H1 (cell line): Measurements from ENCODE around the gene LRP1. TPM values are rescaled to one million over a fixed set of nuclear protein-coding genes. Genes with fewer than 3 reads are reported as not detected.

Source experiments
- CTCF ChIA-PET: fragments of 300-600 bp; sonication (Branson Sonifier 250); formaldehyde crosslinking; loops from one replicate; lab custom pipeline; 2021; ENCODE audit not compliant: partially characterized antibody; lab: Charles Lee
- POLR2A ChIA-PET: fragments of 300-600 bp; sonication (Branson Sonifier 250); formaldehyde crosslinking; loops from one replicate; lab custom pipeline; 2021; ENCODE audit warnings: inconsistent platforms; ENCODE audit not compliant: partially characterized antibody; lab: Charles Lee
- DNase-seq, 2 experiments: peaks; one replicate each; pipeline versions ENCODE4 v3.0.0 to v3.0.0-alpha.2; 2010 to 2022; ENCODE audit warnings: low spot score in 2 of 2, low read depth in 1 of 2, mixed read lengths in 1 of 2
- FAIRE-seq: peaks from 2 replicates; lab custom pipeline; 2011; peaks lifted over from hg19 to GRCh38; lab: Jason Lieb, UNC
- H2AFZ ChIP-seq: 2 replicates; pipeline ENCODE4 v1.8.1; 2012; ENCODE audit warnings: low read length, inconsistent platforms
- H2AK5ac ChIP-seq: 2 replicates; pipeline ENCODE4 v1.6.1; 2013; ENCODE audit warnings: low read depth, low read length
- H2BK120ac ChIP-seq: replicated peaks from 2 replicates; pipeline ENCODE3; 2013; ENCODE audit warnings: low read depth, low read length, inconsistent platforms
- H2BK12ac ChIP-seq: 2 replicates; pipeline ENCODE4 v1.6.1; 2013; ENCODE audit warnings: low read depth, low read length
- H2BK15ac ChIP-seq: 2 replicates; pipeline ENCODE4 v1.6.1; 2013; ENCODE audit warnings: low read length
- H2BK20ac ChIP-seq: 2 replicates; pipeline ENCODE4 v1.6.1; 2013; ENCODE audit warnings: low read length
- H2BK5ac ChIP-seq: 2 replicates; pipeline ENCODE4 v1.6.1; 2013; ENCODE audit warnings: low read depth, low read length
- H3K14ac ChIP-seq: 2 replicates; pipeline ENCODE4 v1.6.1; 2013; ENCODE audit warnings: inconsistent platforms; ENCODE audit not compliant: insufficient read length
- H3K18ac ChIP-seq: 2 replicates; pipeline ENCODE4 v1.6.1; 2013; ENCODE audit warnings: low read length; ENCODE audit errors: extremely low read depth
- H3K23ac ChIP-seq: 2 replicates; pipeline ENCODE4 v1.6.1; 2013; ENCODE audit warnings: inconsistent platforms; ENCODE audit not compliant: insufficient read length
- H3K23me2 ChIP-seq: 2 replicates; pipeline ENCODE4 v1.6.1; 2013; ENCODE audit warnings: low read depth, low read length
- H3K27ac ChIP-seq: 2 replicates; pipeline ENCODE4 v1.6.1; 2011; ENCODE audit warnings: low read depth, low read length, inconsistent platforms
- H3K27me3 ChIP-seq, 4 experiments: replicated peaks in 1 of 4; 1 replicate in 1 of 4; 2 replicates in 3 of 4; pipeline versions ENCODE4 v1.6.1 to v1.8.1; 2011 to 2013; ENCODE audit warnings: low read length in 3 of 4, mild to moderate bottlenecking in 3 of 4, inconsistent platforms in 2 of 4, mixed read lengths in 2 of 4, moderate library complexity in 1 of 4; ENCODE audit not compliant: control insufficient read depth in 3 of 4, insufficient read depth in 3 of 4; ENCODE audit errors: extremely low read depth in 1 of 4
- H3K36me3 ChIP-seq, 4 experiments: 2 replicates each; pipeline versions ENCODE4 v1.6.1 to v1.8.1; 2011 to 2013; ENCODE audit warnings: mild to moderate bottlenecking in 4 of 4, low read length in 3 of 4, moderate library complexity in 2 of 4, control low read depth in 1 of 4, inconsistent platforms in 1 of 4; ENCODE audit not compliant: insufficient read depth in 4 of 4, control insufficient read depth in 2 of 4
- H3K4ac ChIP-seq: replicated peaks from 2 replicates; pipeline ENCODE3; 2013; ENCODE audit warnings: low read length, low read depth, mixed read lengths, inconsistent platforms; ENCODE audit not compliant: insufficient read length
- H3K4me1 ChIP-seq, 4 experiments: replicated peaks in 1 of 4; 1 replicate in 1 of 4; 2 replicates in 3 of 4; pipeline versions ENCODE4 v1.6.1 to v1.8.1; 2011 to 2013; ENCODE audit warnings: low read length in 3 of 4, inconsistent platforms in 2 of 4, mixed read lengths in 1 of 4; ENCODE audit not compliant: insufficient read depth in 4 of 4, control insufficient read depth in 3 of 4
- H3K4me2 ChIP-seq, 2 experiments: 2 replicates each; pipeline versions ENCODE4 v1.6.1 to v1.8.1; 2011 to 2013; ENCODE audit warnings: low read depth in 2 of 2, low read length in 2 of 2, control low read depth in 1 of 2, inconsistent platforms in 1 of 2, mild to moderate bottlenecking in 1 of 2; ENCODE audit not compliant: insufficient read depth in 1 of 2
- H3K4me3 ChIP-seq, 4 experiments: fragments of 200-600, 300-600 bp in 1 of 4; sonication (generic), shearing (Covaris generic), sonication (Bioruptor Twin) in 1 of 4; 2 replicates each; pipeline versions ENCODE4 v1.5.1 to v1.8.1; 2011 to 2016; ENCODE audit warnings: low read length in 4 of 4, low read depth in 3 of 4, control low read depth in 2 of 4, inconsistent platforms in 2 of 4, mild to moderate bottlenecking in 2 of 4, mixed read lengths in 1 of 4, moderate library complexity in 1 of 4; ENCODE audit not compliant: insufficient read depth in 2 of 4; ENCODE audit errors: extremely low read depth in 1 of 4
- H3K56ac ChIP-seq: replicated peaks from 2 replicates; pipeline ENCODE3; 2013; ENCODE audit warnings: low read depth, mild to moderate bottlenecking, mixed read lengths, low read length, inconsistent platforms; ENCODE audit not compliant: insufficient read length
- H3K79me1 ChIP-seq: 2 replicates; pipeline ENCODE4 v1.6.1; 2013; ENCODE audit warnings: low read depth, low read length, control low read depth
- H3K79me2 ChIP-seq, 2 experiments: 2 replicates each; pipeline versions ENCODE4 v1.6.1 to v1.8.1; 2012 to 2013; ENCODE audit warnings: low read length in 2 of 2, mild to moderate bottlenecking in 2 of 2, inconsistent platforms in 1 of 2; ENCODE audit not compliant: insufficient read depth in 2 of 2, control insufficient read depth in 1 of 2
- H3K9ac ChIP-seq, 4 experiments: replicated peaks in 1 of 4; 1 replicate in 1 of 4; 2 replicates in 3 of 4; pipeline versions ENCODE4 v1.6.1 to v1.8.1; 2011 to 2013; ENCODE audit warnings: low read depth in 3 of 4, low read length in 3 of 4, control low read depth in 2 of 4, mild to moderate bottlenecking in 2 of 4, moderate library complexity in 2 of 4, inconsistent platforms in 1 of 4; ENCODE audit errors: extremely low read depth in 1 of 4
- H3K9me3 ChIP-seq, 2 experiments: 2 replicates each; pipeline versions ENCODE4 v1.6.1 to v1.8.1; 2012 to 2013; ENCODE audit warnings: mild to moderate bottlenecking in 2 of 2, moderate library complexity in 2 of 2, control low read depth in 1 of 2, inconsistent platforms in 1 of 2, low read depth in 1 of 2, low read length in 1 of 2, mixed read lengths in 1 of 2; ENCODE audit not compliant: insufficient read depth in 2 of 2
- H4K20me1 ChIP-seq, 2 experiments: replicated peaks in 1 of 2; 2 replicates each; pipeline versions ENCODE3 to v1.8.1; 2011 to 2013; ENCODE audit warnings: inconsistent platforms in 2 of 2, low read length in 2 of 2, mild to moderate bottlenecking in 1 of 2; ENCODE audit not compliant: insufficient read depth in 2 of 2, control insufficient read depth in 1 of 2
- H4K5ac ChIP-seq: 2 replicates; pipeline ENCODE4 v1.6.1; 2013; ENCODE audit warnings: low read length, low read depth, mixed read lengths, inconsistent platforms; ENCODE audit not compliant: insufficient read length
- H4K8ac ChIP-seq: 2 replicates; pipeline ENCODE4 v1.8.0; 2013; ENCODE audit warnings: mild to moderate bottlenecking, moderate library complexity, low read length, inconsistent platforms; ENCODE audit not compliant: insufficient read depth; ENCODE audit errors: extremely low read depth
- H4K91ac ChIP-seq: replicated peaks from 2 replicates; pipeline ENCODE3; 2013; ENCODE audit warnings: low read length, mixed read lengths, inconsistent platforms; ENCODE audit not compliant: insufficient read length
- ASH2L ChIP-seq: fragments of 200-600, 300-600 bp; sonication (generic); IDR thresholded peaks from one replicate; pipeline ENCODE4 v1.7.1; 2017; ENCODE audit warnings: low read length
- CTBP2 ChIP-seq: IDR thresholded peaks from 2 replicates; pipeline ENCODE4 v1.7.0; 2011; ENCODE audit warnings: borderline replicate concordance, mild to moderate bottlenecking, moderate library complexity, mixed read lengths, low read length; ENCODE audit not compliant: insufficient read depth, insufficient read length
- E2F6 ChIP-seq: IDR thresholded peaks from 2 replicates; pipeline ENCODE4 v1.6.1; 2012; ENCODE audit warnings: inconsistent platforms
- GABPA ChIP-seq: IDR thresholded peaks from 2 replicates; pipeline ENCODE4 v1.6.1; 2011; ENCODE audit warnings: mild to moderate bottlenecking, low read length, moderate library complexity, borderline replicate concordance; ENCODE audit not compliant: insufficient read depth
- KDM1A ChIP-seq: fragments of 200-600, 300-600 bp; sonication (generic); IDR thresholded peaks from 2 replicates; pipeline ENCODE4 v1.7.1; 2016; ENCODE audit warnings: mild to moderate bottlenecking, low read length, borderline replicate concordance
- RFX5 ChIP-seq: IDR thresholded peaks from 2 replicates; pipeline ENCODE4 v1.6.1; 2011; ENCODE audit warnings: low read depth, low read length, improper control_type of control experiment, borderline replicate concordance
- SP4 ChIP-seq: IDR thresholded peaks from 2 replicates; pipeline ENCODE4 v1.6.1; 2012; ENCODE audit warnings: low read length, inconsistent platforms
- TBP ChIP-seq: IDR thresholded peaks from 2 replicates; pipeline ENCODE4 v1.6.1; 2011; ENCODE audit warnings: low read depth, low read length, improper control_type of control experiment
- TCF12 ChIP-seq: IDR thresholded peaks from 2 replicates; pipeline ENCODE4 v1.6.1; 2011; ENCODE audit warnings: low read depth, mild to moderate bottlenecking, low read length
- WGBS, 2 experiments: shearing (Covaris generic) in 1 of 2; methylation state at CpG; one replicate each; pipeline versions ENCODE4 v1.1.6 to v1.1.7; 2013 to 2015; ENCODE audit warnings: low lambda C conversion rate in 2 of 2, mixed read lengths in 2 of 2, inconsistent platforms in 1 of 2, low coverage in 1 of 2, missing lambda C conversion rate in 1 of 2; ENCODE audit not compliant: insufficient replicate concordance in 2 of 2, insufficient coverage in 1 of 2, insufficient read length in 1 of 2; ENCODE audit errors: extremely low coverage in 1 of 2, missing lambda C conversion rate in 1 of 2; 5-methylcytosine and 5-hydroxymethylcytosine counted together
- polyA plus RNA-seq, 7 experiments: library from polyadenylated mRNA; depleted of rRNA in 3 of 7; stranded (reverse) in 5 of 7; unstranded in 2 of 7; fragments of >200 nt in 5 of 7; fragments of 200-250 nt in 2 of 7; gene quantifications; 1 replicate in 5 of 7; 2 replicates in 1 of 7; 4 replicates in 1 of 7; pipeline versions ENCODE4 v1.2.1 to v1.2.3, GENCODE V29; 2011 to 2013; ENCODE audit warnings: missing spikeins in 2 of 7, mixed read lengths in 2 of 7
- total RNA-seq: library from RNA; stranded (reverse); fragmentation: NEBNext Ultra II Directional; extraction: Animal tissue kit (Norgen Biotek cat#: 25700); gene quantifications from 2 replicates; pipeline ENCODE4 v1.2.1, GENCODE V29; 2021

LRP1 gene
- total and polyA plus RNA-seq, 2 of the 8 experiments (the other 6 are each of a cell fraction or from before 2014, with no cell fraction given) = 35.3 to 92.5 TPM

GRCh38 chr12:57078519-57079404 lies 49.5 kb upstream of the LRP1 start, which contains the start of gene NEMP1:
Gene NEMP1, minus strand, starts transcription at chr12:57078791. Its CDS starts 46 bp downstream, at chr12:57078745.
- no peaks in the 10 kb centered on the region for H3K9me3 ChIP-seq
- no peak within 1 kb of the TSS for H3K4ac ChIP-seq
- H4K5ac ChIP-seq = peak within 1 kb of the TSS; percentile 57
- peaks cover 0 to 3% (median 0%) of the 10 kb centered on the region in 4 experiments; a peak in 1 of 7 replicates for H3K4me1 ChIP-seq
- no peaks in the 10 kb centered on the region for H3K79me1 ChIP-seq
- peak within 1 kb of the TSS; percentile 35 for H4K91ac ChIP-seq
- peaks cover 0 to 8% (median 0%) of the 10 kb centered on the region in 4 experiments; a peak in 1 of 8 replicates for H3K36me3 ChIP-seq
- peaks cover 3% of the 10 kb centered on the region; the same call in 1 of the 2 replicates for H3K23me2 ChIP-seq
- H3K27ac ChIP-seq = peak within 1 kb of the TSS; percentile 43; the same call in 1 of the 2 replicates
- peak within 1 kb of the TSS; percentile 97; the same call in 1 of the 2 replicates for H2BK15ac ChIP-seq
- peak within 1 kb of the TSS; percentile 26 for H2AK5ac ChIP-seq
- peak; percentile 85 to 98 for DNase-seq
- H2BK120ac ChIP-seq = no peak within 1 kb of the TSS
- peak within 1 kb of the TSS; percentile 92 for H3K18ac ChIP-seq
- H3K14ac ChIP-seq = no peak within 1 kb of the TSS
- peak within 1 kb of the TSS; percentile 91 for H2AFZ ChIP-seq
- FAIRE-seq = peak; percentile 98
- ChIA-PET POLR2A (interaction anchor here (0.5 to 10.9 kb wide), 18 partner anchors 9 to 607 kb away, joined by 3 to 127 read pairs (median 4); partner anchors contain the start of genes LRP1, NAB2, NACA and SHMT2), CTCF (interaction anchor here (1.0 to 10.3 kb wide), 12 partner anchors 9 to 165 kb away, joined by 3 to 71 read pairs (median 5); partner anchors contain the start of genes NAB2 and STAT6)
- H3K27me3 ChIP-seq = no peaks in the 10 kb centered on the region
- peak within 1 kb of the TSS; percentile 39 to 88 (median 84) for H3K9ac ChIP-seq
- no peak within 1 kb of the TSS for H3K23ac ChIP-seq
- peak within 1 kb of the TSS; percentile 96 for H4K8ac ChIP-seq
- 0 out of 2 replicates have a peak within 1 kb of the TSS, but pooled peaks have one; percentile 33 for H2BK12ac ChIP-seq
- H2BK5ac ChIP-seq = no peak within 1 kb of the TSS
- H3K4me2 ChIP-seq = peak within 1 kb of the TSS; percentile 81 to 89
- H3K79me2 ChIP-seq = peaks cover 0 to 20% of the 10 kb centered on the region in 2 experiments; a peak in 2 of 4 replicates
- peak within 1 kb of the TSS; percentile 79 to 95 (median 87) for H3K4me3 ChIP-seq
- H2BK20ac ChIP-seq = no peak within 1 kb of the TSS
- 2% methylated on average over 39 of the region's 39 CpGs; no CpG with 5 or more reads in 1 of the 2 experiments for WGBS, 2 experiments
- no peaks in the 10 kb centered on the region for H4K20me1 ChIP-seq
- H3K56ac ChIP-seq = no peak within 1 kb of the TSS
- TF ChIP-seq TBP = peak; percentile 84
- TF ChIP-seq ASH2L = peak; percentile 73
- peak; percentile 34; the same call in 1 of the 2 replicates for TF ChIP-seq RFX5
- TF ChIP-seq CTBP2 = no peak
- peak; percentile 85; the same call in 1 of the 2 replicates for TF ChIP-seq GABPA
- no peak for TF ChIP-seq KDM1A
- no peak; the same call in 1 of the 2 replicates for TF ChIP-seq SP4
- no peak for TF ChIP-seq TCF12
- TF ChIP-seq E2F6 = peak; percentile 98
